Esophagus muscularis mucosa (tissue), 4 donors: ENCODE results near the gene TBX2. TPM values are rescaled to one million over a fixed set of nuclear protein-coding genes. Genes with fewer than 3 reads are reported as not detected.

Experiments
- DNase-seq: peaks from one replicate; pipeline ENCODE4 v3.0.0-alpha.2; 2017; ENCODE audit errors: extremely low spot score
- H3K27ac ChIP-seq, 4 donors: fragments of 200-600 bp; sonication (generic); replicated peaks in 1 of 4; 1 replicate in 3 of 4; 2 replicates in 1 of 4; pipeline ENCODE4 v1.5.1; 2016 to 2019; ENCODE audit warnings: mild to moderate bottlenecking in 1 of 4
- H3K27me3 ChIP-seq, 4 donors: fragments of 200-600 bp; sonication (generic); one replicate each; pipeline versions ENCODE4 v1.5.1 to v1.6.0; 2016 to 2019
- H3K36me3 ChIP-seq, 4 donors: fragments of 200-600 bp; sonication (generic); one replicate each; pipeline ENCODE4 v1.5.1; 2016 to 2019
- H3K4me1 ChIP-seq, 4 donors: fragments of 200-600 bp; sonication (generic); one replicate each; pipeline ENCODE4 v1.5.1; 2016 to 2019
- H3K4me3 ChIP-seq, 4 donors: fragments of 200-600 bp; sonication (generic); 1 replicate in 2 of 4; 2 replicates in 2 of 4; pipeline ENCODE4 v1.5.1; 2016 to 2019; ENCODE audit warnings: mild to moderate bottlenecking in 4 of 4, moderate library complexity in 1 of 4
- H3K9me3 ChIP-seq, 4 donors: fragments of 200-600 bp; sonication (generic); 1 replicate in 3 of 4; 2 replicates in 1 of 4; pipeline ENCODE4 v1.5.1; 2016 to 2019
- CTCF ChIP-seq, 3 experiments: fragments of 200-600 bp in 2 of 3; fragments of 450-650 bp in 1 of 3; sonication (generic) in 2 of 3; IDR thresholded peaks; one replicate each; pipeline ENCODE4 v1.5.1; 2017 to 2019; ENCODE audit warnings: antibody characterized with exemption in 3 of 3, mild to moderate bottlenecking in 2 of 3, moderate library complexity in 1 of 3
- EP300 ChIP-seq: sonication (generic); formaldehyde crosslinking; IDR thresholded peaks from one replicate; pipeline ENCODE4 v1.6.1; 2017; ENCODE audit warnings: antibody characterized with exemption
- POLR2A ChIP-seq: fragments of 450-650 bp; IDR thresholded peaks from one replicate; pipeline ENCODE4 v1.6.1; 2017; ENCODE audit warnings: antibody characterized with exemption, moderate library complexity, mild to moderate bottlenecking, low read depth
- POLR2AphosphoS5 ChIP-seq, 2 donors: sonication (generic); formaldehyde crosslinking; IDR thresholded peaks; one replicate each; pipeline ENCODE4 v1.6.1; 2017; ENCODE audit warnings: antibody characterized with exemption in 2 of 2
- WGBS: methylation state at CpG from one replicate; pipeline ENCODE4 v1.1.5; 2018; 5-methylcytosine and 5-hydroxymethylcytosine counted together
- intact Hi-C: fragments of 100-400 bp; cut with DNase I; formaldehyde crosslinking; loops from one replicate; pipeline ENCODE4 v1.15.1; 2023
- total RNA-seq, 4 donors: library from RNA; depleted of rRNA; stranded (reverse); fragments of >200 nt; gene quantifications; one replicate each; pipeline versions ENCODE4 v1.1.0 to v1.2.1, GENCODE V29; 2016

TBX2 gene
- total RNA-seq, 4 donors from 2014 or later = 17.9 to 42.6 (median 31.3) TPM

GRCh38 chr17:61362852-61363600 lies 36.6 kb upstream of the TBX2 start:
- DNase-seq = no peak
- no peak for TF ChIP-seq EP300
- no peak for TF ChIP-seq POLR2AphosphoS5 (IDR thresholded peaks at IDR 0.05)
- no peak for TF ChIP-seq CTCF (IDR thresholded peaks at IDR 0.05)
- no peak for TF ChIP-seq POLR2A
- H3K4me3 ChIP-seq = no peak overlapping the region
- intact Hi-C loops = no loop called here
- no peaks in the 10 kb centered on the region for H3K9me3 ChIP-seq
- H3K27ac ChIP-seq = no peak overlapping the region
- 93% methylated on average over 9 of the region's 9 CpGs for whole genome bisulfite sequencing
- H3K27me3 ChIP-seq = no peaks in the 10 kb centered on the region
- peaks cover 8 to 34% (median 14%) of the 10 kb centered on the region in 4 donors for H3K4me1 ChIP-seq
- no peaks in the 10 kb centered on the region for H3K36me3 ChIP-seq

- WGBS = 95% methylated on average over 13 of the region's 13 CpGs
- H3K4me1 ChIP-seq = peaks cover 8 to 34% (median 14%) of the 10 kb centered on the region in 4 donors
- no peak overlapping the region for H3K4me3 ChIP-seq
- no peak for TF ChIP-seq POLR2AphosphoS5 (IDR thresholded peaks at IDR 0.05)
- no peak for TF ChIP-seq CTCF (IDR thresholded peaks at IDR 0.05)
- TF ChIP-seq EP300 = no peak
- no peak for TF ChIP-seq POLR2A
- H3K36me3 ChIP-seq = peaks cover 0 to 4% (median 0%) of the 10 kb centered on the region in 4 donors
- no peak for DNase-seq
- H3K27ac ChIP-seq = no peak overlapping the region
- intact Hi-C loops = no loop called here
- H3K9me3 ChIP-seq = no peaks in the 10 kb centered on the region
- H3K27me3 ChIP-seq = no peaks in the 10 kb centered on the region
Observed at GRCh38 chr17:61363601-61364462, 35.8 kb upstream of the TBX2 start.

- WGBS = 98% methylated on average over 3 of the region's 3 CpGs
- peaks cover 8 to 34% (median 14%) of the 10 kb centered on the region in 4 donors for H3K4me1 ChIP-seq
- intact Hi-C loops = no loop called here
Observed at GRCh38 chr17:61364463-61364846, 35.2 kb upstream of the TBX2 start.

GRCh38 chr17:61366076-61366714 lies 33.4 kb upstream of the TBX2 start:
- Histone ChIP-seq H3K36me3 (peaks cover 0 to 4% (median 0%) of the 10 kb centered on the region in 4 donors), H3K27me3 (no peaks in the 10 kb centered on the region), H3K9me3 (no peaks in the 10 kb centered on the region), H3K4me3 (no peak overlapping the region), H3K27ac (peak overlapping the region; percentile 27 to 67 (median 58)), H3K4me1 (peaks cover 8 to 21% (median 12%) of the 10 kb centered on the region in 4 donors)
- DNase-seq = no peak
- intact Hi-C loops = no loop called here
- 95% methylated on average over 6 of the region's 8 CpGs for WGBS
- TF ChIP-seq CTCF (IDR thresholded peaks at IDR 0.05) = no peak

More at GRCh38 chr17:61364463-61364846, 35.2 kb upstream of the TBX2 start:
- Histone ChIP-seq H3K36me3 (peaks cover 0 to 4% (median 0%) of the 10 kb centered on the region in 4 donors), H3K27me3 (no peaks in the 10 kb centered on the region), H3K4me3 (no peak overlapping the region), H3K9me3 (no peaks in the 10 kb centered on the region), H3K27ac (no peak overlapping the region)
- DNase-seq = no peak
- TF ChIP-seq POLR2AphosphoS5 (IDR thresholded peaks at IDR 0.05) (no peak), POLR2A (no peak), CTCF (IDR thresholded peaks at IDR 0.05) (no peak), EP300 (no peak)
